Medulla oblongata (tissue), 1 donor: Measurements from ENCODE around the gene BOLA2.
"Not testable (repeated sequence)": the region's sequence is repeated elsewhere in the genome, so short reads cannot be mapped to it uniquely, and the experiment has no call there.

Source experiments
- DNase-seq: peaks from one replicate; pipeline ENCODE4 v3.0.0-alpha.2; 2015; ENCODE audit errors: extremely low spot score

BOLA2 gene

DNA sequence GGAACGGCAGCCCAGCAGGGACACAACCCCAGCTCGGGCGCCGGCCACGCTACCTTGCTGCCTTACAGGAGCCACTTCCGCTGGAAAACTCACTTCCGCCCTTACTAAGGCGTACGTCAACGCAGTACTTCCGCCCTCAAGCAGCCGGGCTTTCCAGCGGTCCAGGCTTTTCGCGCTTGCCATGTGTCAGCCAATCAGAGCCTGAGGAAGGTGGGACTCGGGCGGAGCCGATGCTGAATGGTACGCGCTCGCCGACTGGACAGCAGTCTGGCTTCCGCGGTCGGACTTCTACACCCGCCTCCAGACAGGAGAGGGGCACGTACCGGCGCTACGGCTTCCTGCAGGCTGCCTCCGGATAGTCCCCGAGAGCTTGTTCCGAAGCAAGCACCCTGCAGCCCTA lies at the start of gene BOLA2, which contains the start of gene SLX1B:
TSS of gene BOLA2 (minus strand) at position 83 of the 400 bp plus-strand sequence. CDS start 98 bp downstream, outside the sequence.
TSS of gene SLX1B (plus strand) at position 265 of the 400 bp plus-strand sequence.
- DNase-seq: not testable (repeated sequence)

DNA sequence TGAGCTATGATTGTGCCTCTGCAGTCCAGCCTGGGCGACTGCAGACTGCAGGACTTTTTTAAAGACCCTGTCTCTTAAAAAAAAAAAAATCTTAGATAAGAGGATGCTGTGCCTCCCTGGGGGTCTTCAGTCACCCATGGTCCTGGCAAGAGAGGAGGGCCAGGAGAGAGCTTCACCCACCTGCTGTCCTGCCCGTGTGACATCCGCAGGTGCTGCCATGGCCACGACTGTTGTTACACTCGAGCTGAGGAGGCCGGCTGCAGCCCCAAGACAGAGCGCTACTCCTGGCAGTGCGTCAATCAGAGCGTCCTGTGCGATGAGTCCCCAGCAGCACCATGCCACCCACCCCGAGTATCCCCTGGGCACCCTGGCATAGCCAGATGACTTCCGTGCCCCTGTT lies 28.1 kb upstream of the BOLA2 start:
- not testable (repeated sequence) for DNase-seq

DNA sequence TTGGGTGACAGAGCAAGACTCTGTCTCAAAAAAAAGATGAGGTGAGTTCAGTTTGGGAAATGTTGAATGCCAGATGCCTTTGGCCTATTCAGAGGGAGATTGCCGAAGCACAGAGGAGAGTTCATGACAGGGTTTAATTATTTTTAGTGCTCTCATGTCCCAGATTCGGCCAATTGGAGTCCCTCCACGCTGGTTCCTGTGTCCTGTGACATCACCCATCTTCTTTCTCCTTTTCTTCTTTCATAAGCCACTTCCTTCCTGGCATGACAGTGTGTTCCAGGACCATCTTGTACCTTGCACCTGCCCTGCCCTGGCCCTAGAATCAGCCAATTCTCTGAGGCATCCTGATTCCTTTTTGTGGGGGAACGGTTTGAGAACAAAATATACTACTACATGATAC lies 17.9 kb upstream of the BOLA2 start:
- not testable (repeated sequence) for DNase-seq

DNA sequence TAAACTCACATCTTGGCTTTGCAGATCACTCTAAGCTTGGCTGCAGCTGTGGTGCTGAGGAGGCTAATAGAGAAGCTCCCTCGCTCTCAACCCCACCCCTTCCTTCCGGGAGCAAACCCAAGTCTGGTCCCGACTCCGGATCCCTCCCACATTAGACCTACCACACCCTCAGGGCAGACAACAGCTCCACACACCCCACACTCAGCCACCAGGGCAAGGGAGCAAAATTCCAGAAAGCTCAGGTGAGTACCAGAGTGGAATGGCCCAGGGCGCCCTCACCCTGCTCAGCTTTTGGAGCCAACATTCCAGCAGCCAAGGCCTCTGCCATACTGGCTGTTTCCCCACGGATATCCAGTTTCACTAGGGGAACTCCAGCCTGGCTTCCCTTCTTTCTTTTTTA lies 15.5 kb upstream of the BOLA2 start:
- not testable (repeated sequence) for DNase-seq

DNA sequence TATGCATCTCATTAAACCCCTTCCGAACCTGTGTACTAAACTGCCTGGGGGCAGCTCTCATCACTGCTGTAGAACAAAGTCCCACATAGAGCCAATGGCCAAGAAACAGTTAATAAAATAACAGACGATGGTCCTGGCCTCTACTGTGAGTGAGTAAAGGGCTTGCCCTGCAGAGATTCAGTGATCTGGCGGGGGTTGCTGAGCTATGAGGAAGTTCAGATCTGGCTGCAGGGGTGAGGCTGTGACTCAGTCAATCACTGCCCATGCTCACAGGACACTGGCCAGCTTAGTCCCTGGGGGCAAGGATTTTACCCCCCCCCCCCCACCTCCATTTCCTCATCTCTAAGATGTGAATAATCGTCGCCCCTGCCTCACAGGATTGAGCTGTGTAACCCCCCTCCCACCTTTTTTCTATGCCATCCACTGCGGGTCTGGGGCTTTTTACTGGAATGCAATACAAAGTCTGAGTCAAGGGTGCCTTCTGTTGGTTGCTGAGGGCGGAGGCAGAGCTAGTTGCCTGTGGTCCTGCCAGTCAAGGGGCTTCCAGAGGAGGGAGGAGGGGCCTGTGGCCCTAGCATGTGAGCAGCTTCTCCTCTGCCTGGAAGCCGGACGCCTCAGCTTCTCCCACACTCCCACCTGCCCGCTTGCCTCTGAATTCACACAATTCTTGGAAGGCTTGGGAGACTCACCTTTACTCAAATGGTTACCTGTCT lies 13.7 kb upstream of the BOLA2 start:
- DNase-seq: not testable (repeated sequence)

DNA sequence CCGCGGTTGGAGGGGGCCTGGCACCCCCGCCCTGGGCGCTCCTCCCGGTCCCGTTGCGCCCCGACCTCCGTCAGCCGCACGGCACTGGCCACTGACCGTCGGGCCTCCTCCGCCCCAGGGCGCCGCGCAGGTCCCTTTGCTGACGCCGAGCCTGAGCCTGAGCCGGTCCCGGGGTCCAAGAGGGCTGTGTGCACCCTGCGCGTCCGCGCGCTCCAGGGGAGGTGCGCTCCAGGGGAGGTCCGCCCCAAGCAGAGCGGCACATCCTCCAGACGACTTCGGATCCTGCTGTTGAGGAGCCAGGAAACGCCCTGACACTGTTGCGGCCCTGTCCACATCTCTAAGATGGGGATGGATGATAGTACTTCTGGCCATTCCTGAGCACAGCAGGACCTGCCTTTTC lies 12.8 kb upstream of the BOLA2 start:
- not testable (repeated sequence) for DNase-seq

DNA sequence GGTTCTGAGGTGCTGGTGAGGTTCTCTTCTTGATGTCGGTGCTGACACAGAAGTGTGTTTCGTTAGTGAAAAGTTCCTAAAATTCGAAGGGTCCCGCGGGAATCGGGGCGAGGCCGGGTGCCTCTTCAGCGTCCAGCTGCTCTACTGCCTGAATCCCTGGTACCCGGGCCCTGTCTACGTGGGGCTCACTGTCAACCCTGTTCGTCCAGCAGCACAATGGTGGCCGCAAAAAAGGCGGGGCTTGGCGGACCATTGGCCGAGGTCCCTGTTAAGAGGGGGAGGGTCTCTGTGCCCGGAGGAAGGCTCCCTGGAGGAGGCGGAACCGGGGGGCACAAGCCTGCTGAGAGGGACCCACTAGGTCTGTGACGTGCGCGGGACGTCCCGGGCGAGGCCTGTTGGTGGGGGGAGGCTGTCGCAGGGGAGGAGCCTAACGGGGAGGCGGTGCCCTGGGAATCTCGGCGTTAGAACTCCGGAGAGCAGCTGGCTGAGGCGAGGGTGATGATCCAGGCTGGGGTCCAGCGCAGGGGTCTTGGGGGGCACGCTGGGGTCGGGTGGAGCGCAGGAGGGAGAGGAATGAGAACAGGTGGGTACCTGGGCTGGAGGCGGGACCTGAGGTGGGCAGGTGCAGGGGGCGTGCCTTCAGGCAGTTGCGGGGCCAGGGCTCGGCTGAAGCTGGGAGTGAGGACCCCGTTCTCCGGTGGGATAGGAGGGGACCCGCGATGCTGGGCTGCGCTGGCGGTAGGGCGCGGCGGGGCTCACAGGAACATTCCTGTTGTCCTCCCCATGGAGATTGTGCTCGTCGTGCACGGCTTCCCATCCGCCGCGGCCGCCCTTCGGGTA lies 12.1 kb upstream of the BOLA2 start:
- DNase-seq: not testable (repeated sequence)

DNA sequence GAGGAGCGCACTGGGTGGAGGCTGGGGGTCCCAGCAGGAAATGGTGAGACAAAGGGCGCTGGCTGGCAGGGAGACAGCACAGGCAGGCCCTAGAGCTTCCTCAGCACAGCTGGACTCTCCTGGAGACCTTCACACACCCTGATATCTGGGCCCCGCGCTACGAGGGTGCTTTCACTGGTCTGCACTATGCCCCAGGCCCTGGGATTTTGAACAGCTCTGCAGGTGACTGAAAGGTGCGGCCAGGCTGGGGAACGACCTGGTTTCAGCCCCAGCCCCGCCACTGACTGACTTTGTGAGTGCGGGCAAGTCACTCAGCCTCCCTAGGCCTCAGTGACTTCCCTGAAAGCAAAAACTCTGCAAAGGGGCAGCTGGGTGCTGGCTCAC lies 6.5 kb upstream of the BOLA2 start:
- not testable (repeated sequence) for DNase-seq

DNA sequence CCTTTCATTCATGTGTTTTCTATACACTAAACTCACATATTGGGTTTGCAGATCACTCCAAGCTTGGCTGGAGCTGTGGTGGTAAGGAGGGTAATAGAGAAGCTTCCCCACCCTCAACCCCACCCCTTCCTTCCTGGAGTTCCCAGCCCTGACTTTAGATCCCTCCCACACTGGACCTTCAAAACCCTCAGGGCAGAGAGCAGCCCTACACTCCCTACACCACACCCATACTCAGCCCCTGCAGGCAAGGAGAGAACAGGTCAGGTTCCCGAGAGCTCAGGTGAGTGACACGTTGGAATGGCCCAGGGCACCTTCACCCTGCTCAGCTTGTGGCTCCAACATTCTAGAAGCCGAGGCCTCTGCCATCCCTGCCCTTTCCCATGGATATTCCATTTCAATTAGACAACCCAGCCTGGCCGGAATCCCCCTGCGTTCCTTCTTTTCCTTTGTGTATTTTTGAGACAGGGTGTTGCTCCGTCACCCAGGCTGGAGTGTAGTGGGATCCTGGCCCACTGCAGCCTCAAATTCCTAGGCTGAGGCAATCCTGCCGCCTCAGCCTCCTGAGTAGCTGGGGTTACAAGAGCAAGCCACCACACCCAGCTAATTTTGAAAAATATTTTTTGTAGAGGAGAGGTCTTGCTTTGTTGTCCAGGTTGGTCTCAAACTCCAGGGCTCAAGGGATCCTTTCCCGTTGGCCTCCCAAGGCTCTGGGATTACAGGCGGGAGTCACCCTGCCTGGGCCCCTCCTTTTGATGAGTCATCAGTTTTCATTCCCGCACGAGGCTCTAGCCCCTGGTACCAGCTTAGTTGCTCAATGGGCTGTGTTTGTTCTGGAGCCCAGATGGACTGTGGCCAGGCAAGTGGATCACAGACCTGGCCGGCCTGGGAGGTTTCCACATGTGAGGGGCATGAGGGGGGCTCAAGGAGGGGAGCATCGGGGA lies 5.8 kb upstream of the BOLA2 start, which contains the start of gene SULT1A4:
TSS of gene SULT1A4 (plus strand) at position 208 of the 941 bp plus-strand sequence. CDS start 1,473 bp downstream, outside the sequence.
- not testable (repeated sequence) for DNase-seq

DNA sequence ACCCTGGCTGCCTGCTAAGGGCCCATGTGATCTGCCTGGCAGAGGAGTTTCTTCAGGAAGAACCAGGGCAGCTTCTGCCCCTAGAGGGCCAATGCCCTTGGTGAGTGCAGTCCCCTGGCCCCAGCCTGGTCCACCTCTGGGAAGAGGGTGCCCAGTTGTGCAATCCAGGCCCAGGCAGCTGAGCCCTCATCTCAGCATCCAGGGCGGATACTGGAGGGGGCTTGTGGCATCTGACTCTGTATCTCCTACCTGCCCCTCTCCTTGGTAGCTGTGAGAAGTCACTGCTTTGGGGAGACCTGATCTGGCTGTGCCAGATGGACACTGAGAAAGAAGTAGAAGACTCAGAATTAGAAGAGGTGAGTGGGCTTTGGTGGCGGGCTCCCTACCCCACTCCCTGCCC lies 3.5 kb upstream of the BOLA2 start:
- not testable (repeated sequence) for DNase-seq

DNA sequence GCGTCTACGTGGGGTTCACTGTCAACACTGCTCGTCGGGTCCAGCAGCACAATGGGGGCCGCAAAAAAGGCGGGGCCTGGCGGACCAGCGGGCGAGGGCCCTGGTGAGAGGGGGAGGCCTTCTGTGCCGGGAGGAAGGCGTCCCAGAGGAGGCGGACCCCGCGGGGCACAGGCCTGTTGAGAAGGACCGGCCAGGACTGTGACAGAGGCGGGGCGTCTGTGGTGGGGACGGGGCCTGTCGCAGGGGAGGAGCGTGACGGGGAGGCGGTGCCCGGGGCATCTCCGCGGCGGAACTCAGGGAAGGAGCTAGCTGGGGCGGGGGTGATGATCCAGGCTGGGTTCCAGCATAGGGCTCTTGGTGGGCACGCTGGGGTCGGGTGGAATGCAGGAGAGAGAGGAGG lies 677 bp upstream of the BOLA2 start:
- not testable (repeated sequence) for DNase-seq

DNA sequence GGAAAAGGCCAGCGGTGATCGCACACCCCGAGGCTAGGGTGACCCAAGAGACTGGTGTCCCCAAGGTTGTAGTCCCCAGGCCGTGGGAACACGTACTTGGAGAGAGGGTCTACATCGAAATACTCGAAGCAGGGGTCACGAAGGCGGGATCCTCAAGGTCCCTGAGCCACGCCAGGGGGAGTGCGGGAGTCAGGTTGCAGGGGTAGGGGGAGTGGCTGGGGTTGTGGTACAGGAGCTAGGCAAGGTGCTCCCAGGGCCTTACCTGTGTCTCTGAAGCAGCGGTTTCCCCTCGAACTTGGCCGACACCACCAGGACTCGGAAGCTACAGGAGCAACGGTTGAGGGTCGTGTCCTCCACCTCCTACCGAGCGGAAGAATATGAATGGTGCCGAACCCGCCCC lies 397 bp downstream of the BOLA2 start:
- not testable (repeated sequence) for DNase-seq

DNA sequence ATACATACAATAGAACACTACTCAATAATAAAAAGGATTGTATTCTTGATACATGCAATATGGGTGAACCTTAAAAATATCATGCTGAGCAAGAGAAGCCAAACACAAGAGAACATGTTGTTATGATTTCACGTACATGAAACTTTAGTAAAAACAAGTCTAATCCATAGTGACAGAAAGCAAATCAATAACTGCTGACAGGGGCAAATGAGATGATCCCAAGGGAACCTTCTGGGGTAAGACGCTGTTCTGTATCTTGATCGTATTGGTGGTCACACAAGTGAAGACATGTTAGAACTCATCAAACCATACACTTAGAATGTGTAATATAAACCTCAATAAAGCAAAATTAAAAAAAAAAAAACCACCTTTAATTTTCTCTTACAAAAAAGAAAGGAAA lies 28.8 kb downstream of the BOLA2 start:
- not testable (repeated sequence) for DNase-seq

DNA sequence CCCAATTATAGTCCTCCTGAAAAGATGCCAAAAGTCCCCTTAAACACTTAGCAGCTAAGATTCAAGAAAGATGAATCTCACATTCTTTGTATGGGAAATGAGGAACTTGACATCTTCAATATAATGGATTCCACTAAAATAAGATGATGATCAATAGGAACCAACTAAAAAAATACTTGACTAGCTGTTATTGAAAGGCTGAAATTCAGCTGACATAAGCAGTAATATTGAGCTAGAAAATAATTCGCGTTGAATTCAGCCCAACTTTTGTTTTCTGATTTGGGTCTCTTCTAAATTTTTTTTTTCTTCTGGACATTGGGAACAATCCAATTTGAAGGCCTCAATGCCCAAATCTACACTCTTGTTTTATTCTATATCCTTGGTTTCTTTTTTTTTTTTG lies 30.6 kb downstream of the BOLA2 start:
- not testable (repeated sequence) for DNase-seq

DNA sequence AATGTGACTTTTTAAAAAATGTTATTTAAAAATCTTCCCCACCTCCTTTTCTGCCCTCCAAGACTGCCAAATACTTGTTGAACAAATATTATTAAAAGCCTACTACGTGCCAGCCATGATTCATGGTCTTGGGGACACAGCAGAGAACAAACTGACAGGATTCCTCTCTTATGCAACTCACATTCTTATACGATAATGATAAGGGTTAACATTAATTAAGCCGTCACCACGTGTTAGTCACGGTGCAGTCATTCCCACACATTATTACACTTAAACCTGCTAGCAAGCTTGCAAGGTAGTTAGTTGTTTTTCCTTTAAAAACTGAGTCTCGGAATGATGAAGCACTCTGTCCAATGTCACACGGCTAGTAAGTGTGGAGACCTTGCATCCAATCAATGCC lies 48.9 kb downstream of the BOLA2 start:
- DNase-seq: not testable (repeated sequence)
